HG03139 (cell line): ENCODE results near the gene RAD50.

ENCODE experiments used
- ATAC-seq: cut with Tn5 transposase; IDR thresholded peaks from one replicate; pipeline ENCODE4 v1.9.1; 2021; ENCODE audit not compliant: unreplicated experiment

RAD50 gene

GRCh38 chr5:132673939-132674630 is 117.3 kb downstream of the RAD50 start, which contains the start of gene IL4:
IL4 (plus strand) TSS chr5:132673989; CDS start chr5:132674051, 62 bp downstream.
- ATAC-seq: no peak

GRCh38 chr5:132674671-132675506 is 118.1 kb downstream of the RAD50 start:
- peak; percentile 78 for ATAC-seq

- ATAC-seq: no peak
Measured at GRCh38 chr5:132675936-132676689, 119.3 kb downstream of the RAD50 start.

GRCh38 chr5:132677191-132677590 is 120.4 kb downstream of the RAD50 start:
- ATAC-seq: no peak

GRCh38 chr5:132677682-132678400 is 121.1 kb downstream of the RAD50 start:
- no peak for ATAC-seq

GRCh38 chr5:132678735-132679134 is 122.0 kb downstream of the RAD50 start:
- no peak for ATAC-seq

GRCh38 chr5:132679166-132679565 is 122.4 kb downstream of the RAD50 start:
- no peak for ATAC-seq

GRCh38 chr5:132679717-132680380 is 123.1 kb downstream of the RAD50 start:
- ATAC-seq: no peak

GRCh38 chr5:132680780-132681475 is 124.2 kb downstream of the RAD50 start:
- ATAC-seq: no peak

GRCh38 chr5:132681476-132681831 is 124.7 kb downstream of the RAD50 start:
- ATAC-seq: no peak

- ATAC-seq: no peak
Measured at GRCh38 chr5:132681983-132682382, 125.2 kb downstream of the RAD50 start.

GRCh38 chr5:132684491-132684890 is 127.7 kb downstream of the RAD50 start:
- no peak for ATAC-seq

GRCh38 chr5:132684922-132685720 is 128.3 kb downstream of the RAD50 start:
- no peak for ATAC-seq

GRCh38 chr5:132686193-132686592 is 129.4 kb downstream of the RAD50 start:
- ATAC-seq: no peak

GRCh38 chr5:132687995-132688394 is 131.2 kb downstream of the RAD50 start:
- no peak for ATAC-seq

GRCh38 chr5:132688536-132689339 is 132.0 kb downstream of the RAD50 start:
- ATAC-seq: peak; percentile 47

GRCh38 chr5:132689513-132689912 is 132.7 kb downstream of the RAD50 start:
- ATAC-seq: no peak

GRCh38 chr5:132690156-132690555 is 133.4 kb downstream of the RAD50 start:
- no peak for ATAC-seq
